ENCODE measurements around the gene S100P.
"Not testable (repeated sequence)": the region's sequence is repeated elsewhere in the genome, so short reads cannot be mapped to it uniquely, and the experiment has no call there.

The S100P gene

DNA sequence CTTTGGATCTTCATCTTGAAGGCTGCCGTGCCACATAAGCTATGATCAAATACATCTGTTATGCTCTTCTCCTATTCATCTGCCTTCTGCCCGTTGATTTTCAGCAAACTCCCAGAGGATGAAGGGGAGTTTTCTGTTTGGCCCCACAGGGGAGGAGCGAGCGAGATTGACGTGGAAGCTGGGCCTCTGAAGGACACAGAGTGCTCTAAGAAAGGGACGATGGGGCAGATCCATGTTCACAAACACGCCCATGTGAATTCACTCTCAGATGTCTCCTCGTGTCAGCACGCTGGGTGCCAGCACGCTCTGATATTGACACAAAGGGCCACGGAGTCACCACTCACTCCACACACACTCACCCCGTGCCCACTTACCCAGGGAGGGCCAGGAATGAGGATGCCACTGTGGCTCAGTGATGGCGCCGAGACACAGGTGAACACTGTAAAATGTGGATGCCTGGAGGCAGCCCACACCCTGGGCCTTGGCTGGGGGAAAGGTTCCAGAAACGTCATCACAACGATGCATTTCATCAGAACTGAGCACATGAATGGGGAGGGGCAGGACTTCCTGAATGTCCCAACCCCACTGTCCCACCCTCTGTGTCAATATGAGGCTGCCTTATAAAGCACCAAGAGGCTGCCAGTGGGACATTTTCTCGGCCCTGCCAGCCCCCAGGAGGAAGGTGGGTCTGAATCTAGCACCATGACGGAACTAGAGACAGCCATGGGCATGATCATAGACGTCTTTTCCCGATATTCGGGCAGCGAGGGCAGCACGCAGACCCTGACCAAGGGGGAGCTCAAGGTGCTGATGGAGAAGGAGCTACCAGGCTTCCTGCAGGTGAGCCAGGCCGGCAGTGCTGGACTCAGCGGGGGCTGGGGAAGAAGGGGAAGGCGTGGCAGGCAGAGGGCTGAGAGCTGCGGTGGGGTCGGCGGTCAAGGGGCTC lies at the start of gene S100P:
Gene S100P, plus strand, starts transcription at position 648 of the 946 bp plus-strand sequence. Its CDS starts 55 bp downstream, at position 703.
- no peak for DNase-seq

DNA sequence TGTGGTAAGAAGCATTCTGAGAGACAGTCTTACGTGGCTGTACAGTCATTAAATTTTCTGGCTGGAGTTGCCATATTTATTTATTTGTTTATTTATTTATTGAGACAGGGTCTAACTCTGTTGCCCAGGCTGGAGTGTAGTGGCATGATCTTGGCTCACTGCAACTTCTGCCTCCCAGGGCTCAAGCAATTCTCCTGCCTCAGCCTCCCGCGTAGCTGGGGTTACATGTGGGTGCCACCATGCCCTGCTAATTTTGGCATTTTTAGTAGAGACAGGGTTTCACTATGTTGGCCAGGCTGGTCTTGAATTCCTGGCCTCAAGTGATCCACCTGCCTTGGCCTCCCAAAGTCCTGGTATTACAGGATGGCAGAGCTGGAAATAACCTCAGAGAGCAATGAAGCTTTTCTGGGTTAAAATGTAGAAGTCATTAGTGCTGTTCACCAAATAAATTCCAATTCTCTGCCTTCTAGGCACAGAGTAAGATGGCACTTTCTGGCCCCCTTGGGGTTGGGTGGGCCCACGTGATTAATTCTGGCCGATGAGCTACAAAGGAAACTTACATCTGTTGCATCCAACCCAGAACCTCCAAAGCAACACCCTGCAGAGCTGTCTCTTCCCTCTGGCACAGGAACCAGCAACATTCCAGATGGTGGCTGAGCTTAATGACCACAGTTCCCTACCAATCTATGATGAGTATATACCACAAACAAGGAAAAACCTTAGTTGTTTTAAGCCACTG lies 48.7 kb upstream of the S100P start:
- DNase-seq = no peak

GRCh38 chr4:6647169-6647568 lies 46.5 kb upstream of the S100P start:
- DNase-seq = no peak

DNA sequence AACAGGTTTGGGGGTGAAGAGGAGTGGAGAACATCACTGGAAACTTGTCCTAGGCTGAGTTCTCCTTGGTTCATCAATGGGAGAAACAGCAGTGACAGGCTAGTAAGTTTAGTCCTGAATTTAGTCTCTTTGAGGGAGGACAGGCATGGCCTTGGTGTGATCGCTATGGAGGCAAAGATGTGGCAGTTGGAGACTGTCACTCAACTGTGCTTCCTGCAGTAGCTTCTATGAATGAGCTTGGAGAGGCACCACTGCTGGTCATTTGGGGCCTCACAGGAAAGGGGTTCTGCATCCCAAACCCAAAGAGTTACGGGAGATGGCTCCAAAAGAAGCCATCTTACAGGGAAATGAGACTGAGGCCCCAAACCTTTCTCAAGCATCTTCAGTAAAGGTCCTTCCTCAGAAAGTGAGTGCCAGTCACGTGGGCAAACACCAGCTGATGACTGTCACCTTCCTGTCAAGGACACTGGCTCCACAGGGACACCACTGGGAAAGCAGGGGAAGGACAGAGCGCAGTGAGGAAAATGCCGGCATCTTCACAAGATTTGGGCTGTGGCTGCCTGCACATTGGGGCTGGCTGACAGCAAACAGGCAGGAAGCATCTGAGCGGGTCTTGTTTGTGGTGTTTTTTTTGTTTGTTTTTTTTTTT lies 46.0 kb upstream of the S100P start:
- no peak for DNase-seq

GRCh38 chr4:6649216-6649615 lies 44.5 kb upstream of the S100P start:
- no peak for DNase-seq

DNA sequence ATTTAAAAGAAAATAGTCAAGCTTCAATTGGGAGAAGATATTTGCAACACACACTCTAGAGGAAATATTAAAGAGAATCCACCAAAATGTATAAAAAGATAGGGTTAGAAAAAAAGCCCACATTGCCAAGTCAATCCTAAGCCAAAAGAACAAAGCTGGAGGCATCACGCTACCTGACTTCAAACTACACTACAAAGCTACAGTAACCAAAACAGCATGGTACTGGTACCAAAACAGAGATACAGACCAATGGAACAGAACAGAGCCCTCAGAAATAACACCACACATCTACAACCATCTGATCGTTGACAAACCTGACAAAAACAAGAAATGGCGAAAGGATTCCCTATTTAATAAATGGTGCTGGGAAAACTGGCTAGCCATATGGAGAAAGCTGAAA lies 39.5 kb upstream of the S100P start:
- not testable (repeated sequence) for DNase-seq

DNA sequence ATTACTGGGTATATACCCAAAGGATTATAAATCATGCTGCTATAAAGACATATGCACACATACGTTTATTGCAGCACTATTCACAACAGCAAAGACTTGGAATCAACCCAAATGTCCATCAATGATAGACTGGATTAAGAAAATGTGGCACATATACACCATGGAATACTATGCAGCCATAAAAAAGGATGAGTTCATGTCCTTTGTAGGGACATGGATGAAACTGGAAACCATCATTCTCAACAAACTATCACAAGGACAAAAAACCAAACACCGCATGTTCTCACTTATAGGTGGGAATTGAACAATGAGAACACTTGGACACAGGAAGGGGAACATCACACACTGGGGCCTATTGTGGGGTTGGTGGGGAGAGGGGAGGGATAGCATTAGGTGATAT lies 38.4 kb upstream of the S100P start:
- DNase-seq = not testable (repeated sequence)

DNA sequence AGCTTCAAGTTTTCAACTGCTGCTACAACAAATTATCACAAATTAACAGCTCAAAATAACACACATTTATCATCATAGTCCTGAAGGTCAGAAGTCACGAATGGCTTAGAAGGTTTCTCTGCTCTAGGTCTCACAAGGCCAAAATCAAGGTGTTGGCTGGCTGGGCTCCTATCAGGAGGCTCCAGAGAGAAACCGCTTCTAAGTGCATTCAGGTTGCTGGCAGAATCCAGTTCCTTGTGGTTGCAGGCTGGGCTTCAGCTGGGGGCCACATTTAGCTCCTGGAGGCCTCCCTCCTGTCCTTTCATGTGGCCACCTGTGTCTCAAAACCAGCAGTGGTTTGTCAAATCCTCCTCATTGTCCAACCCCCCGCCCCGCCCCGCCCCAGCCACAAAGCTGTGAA lies 37.8 kb upstream of the S100P start:
- no peak for DNase-seq

DNA sequence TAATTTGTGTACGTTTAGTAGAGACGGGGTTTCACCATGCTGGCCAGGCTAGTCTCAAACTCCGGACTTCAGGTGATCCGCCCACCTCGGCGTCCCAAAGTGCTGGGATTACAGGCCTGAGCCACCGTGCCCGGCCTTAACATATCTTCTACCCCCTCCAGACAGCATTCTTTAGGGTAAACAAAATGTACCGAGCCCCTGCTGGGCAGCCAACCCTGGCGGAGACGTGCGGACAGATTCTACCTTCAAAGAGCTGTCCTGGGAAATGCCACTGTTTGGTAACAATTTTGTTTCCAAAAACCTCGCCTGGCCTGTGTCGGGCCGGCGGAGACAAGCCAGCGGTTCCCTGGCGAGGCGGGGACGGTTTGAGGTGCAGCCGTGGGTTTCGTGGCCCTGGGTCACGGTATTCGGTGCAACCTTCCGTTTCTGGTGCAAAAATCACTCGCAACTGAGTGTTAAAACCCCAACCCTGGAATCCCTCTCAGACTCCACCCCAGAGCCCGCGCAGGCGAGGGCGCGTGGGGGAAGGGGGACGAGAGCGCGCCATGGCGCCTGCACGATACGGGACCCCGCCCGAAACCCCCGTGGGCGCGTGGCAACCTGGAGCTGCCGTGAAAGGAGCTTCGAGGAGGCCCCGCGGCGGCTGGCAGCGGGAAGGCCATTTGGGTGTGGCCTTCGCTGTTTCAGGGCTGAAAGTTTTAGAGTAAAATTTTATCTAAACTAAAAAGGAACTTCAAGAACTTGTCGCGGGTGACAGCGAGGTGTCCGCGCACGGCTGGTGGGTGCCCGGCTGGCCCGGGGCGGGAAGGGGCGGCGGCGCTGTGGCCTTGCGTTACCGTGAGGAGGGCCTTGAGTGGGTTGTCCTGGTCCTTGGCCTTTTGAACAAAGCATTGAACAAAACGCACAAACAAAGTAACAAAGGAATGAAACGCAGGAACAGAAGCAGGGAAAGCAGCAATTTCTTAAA lies 36.2 kb upstream of the S100P start:
- DNase-seq = no peak

GRCh38 chr4:6658209-6658595 lies 35.5 kb upstream of the S100P start:
- DNase-seq = no peak

DNA sequence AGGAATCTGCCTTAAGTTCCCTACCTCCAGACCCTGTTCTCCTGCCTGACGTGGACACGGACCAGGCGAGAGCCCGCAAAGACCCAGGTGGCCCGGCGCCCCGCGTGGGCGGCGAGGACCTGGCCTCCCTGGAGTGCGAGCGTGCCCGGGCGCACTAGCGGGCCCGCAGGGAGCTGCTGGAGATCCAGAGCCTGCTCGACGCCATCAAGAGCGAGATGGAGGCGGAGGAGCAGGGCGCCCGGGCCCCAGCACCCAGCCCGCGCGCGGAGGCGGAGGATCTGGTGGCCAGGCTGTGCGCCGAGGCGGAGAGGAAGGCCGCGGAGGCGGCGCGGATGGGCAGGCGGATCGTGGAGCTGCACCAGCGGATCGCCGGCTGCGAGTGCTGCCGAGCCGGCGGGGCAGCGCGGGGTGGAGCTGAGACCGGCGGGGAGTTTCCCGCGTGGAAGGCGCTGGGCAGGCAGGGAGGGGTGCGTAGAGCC lies 35.0 kb upstream of the S100P start:
- DNase-seq = no peak

DNA sequence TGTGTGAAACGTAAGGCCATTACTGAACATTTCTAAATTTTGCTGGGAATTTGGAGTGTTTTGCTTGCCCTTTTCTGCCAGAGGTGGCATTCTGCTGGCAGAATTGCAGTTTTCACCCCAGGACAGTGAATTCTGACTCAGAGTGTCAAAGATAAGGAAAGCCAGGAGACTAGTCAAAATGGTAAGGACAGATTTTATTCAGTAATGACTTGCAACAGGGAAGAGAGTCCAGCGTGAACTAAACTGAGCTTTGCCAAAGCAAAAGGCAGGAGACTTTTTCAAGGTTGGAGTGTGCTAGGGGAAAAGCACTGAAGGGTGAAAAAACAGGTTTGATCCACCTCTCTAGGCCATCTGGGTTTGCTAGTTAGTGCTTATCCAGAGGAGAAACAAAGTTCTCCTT lies 33.8 kb upstream of the S100P start:
- no peak for DNase-seq

- no peak for DNase-seq
Measured at GRCh38 chr4:6660430-6660829, 33.2 kb upstream of the S100P start.

GRCh38 chr4:6662591-6662990 lies 31.1 kb upstream of the S100P start:
- DNase-seq = no peak

DNA sequence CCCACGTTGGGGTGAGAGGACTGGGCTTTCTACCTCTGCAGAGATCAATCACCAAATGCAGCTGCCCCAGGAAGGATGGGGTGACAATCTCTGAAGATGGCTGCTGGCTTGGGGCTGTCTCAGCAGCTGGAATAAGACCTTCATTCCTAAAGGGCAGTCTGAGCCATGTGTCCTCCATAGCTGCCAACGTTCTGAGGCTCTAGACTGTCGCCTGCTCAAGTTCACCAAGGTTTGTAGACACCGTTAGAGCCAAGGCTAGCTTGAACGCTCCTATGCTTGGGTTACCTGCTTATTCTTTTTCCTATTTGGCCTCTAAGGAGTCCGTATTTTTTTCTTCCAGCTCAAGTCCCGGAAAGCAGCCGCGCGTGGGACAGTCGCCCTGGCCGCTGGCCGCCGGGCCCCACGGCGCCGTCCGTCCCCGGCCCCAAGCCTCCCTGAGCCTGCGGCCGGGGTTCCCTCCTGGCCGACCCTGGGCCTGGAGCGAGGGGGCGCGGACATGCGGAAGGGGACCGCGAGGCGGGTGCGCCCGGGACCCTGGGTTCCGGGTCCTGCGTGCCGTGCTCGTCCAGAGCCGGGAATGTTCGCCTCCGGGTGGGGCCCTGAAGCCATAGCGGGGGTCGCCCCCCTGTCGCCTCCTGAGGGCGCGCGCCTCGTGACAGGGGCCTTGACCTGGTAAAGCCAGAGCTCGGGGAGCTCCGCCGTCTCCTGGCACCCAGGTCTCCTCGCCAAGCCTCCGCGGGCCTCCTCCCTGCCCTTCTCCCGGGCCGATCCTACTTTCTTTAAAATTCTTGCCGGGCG lies 29.9 kb upstream of the S100P start:
- DNase-seq = no peak

DNA sequence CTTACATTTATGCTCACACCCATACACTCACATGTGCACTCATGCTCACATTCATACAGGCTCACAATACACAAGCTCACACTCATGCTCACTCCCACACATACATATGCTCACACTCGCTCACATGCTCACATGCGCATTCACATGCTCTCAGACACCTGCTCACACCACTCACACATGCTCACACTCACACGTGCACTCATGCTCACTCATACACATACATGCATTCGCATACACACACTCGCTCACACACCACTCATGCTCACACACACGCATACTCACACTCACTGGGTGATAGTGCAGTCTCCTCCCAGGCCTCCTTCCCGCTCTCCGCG lies 28.4 kb upstream of the S100P start:
- no peak for DNase-seq

GRCh38 chr4:6668391-6668790 lies 25.3 kb upstream of the S100P start:
- no peak for DNase-seq

GRCh38 chr4:6671648-6672047 lies 22.0 kb upstream of the S100P start:
- DNase-seq = no peak

DNA sequence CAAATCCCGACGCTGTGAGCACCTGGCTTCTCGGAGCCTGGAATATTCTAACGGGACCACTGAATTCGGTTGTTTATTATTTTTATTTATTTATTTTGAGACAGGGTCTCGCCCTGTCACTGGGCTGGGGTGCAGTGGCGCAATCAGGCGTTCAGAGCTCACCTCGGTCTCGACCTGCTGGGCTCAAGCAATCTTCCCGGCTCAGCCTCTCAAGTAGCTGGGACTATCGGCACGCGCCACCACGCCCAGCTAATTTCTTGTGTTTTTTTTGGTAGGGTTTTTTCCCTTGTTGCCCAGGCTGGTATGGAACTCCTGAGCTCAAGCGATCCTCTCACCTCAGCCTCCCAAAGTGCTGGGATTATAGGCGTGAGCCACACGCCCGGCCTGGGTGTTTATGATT lies 21.5 kb upstream of the S100P start:
- no peak for DNase-seq

- not testable (repeated sequence) for DNase-seq
Measured at GRCh38 chr4:6672541-6673190, 21.0 kb upstream of the S100P start.

GRCh38 chr4:6673191-6673659 lies 20.5 kb upstream of the S100P start:
- DNase-seq = not testable (repeated sequence)

All from NCI-H1105 (cell line).